Panc1 (cell line): ENCODE results near the gene MAGEB10.

ENCODE experiments used
- POLR2AphosphoS5 ChIP-seq: IDR thresholded peaks from 2 replicates; pipeline ENCODE4 v1.6.1; 2012; ENCODE audit warnings: mild to moderate bottlenecking, low read depth, low read length, moderate library complexity
- TF ChIP-seq, protein P1 (sequence below): fragments of 450-650 bp; IDR thresholded peaks from 2 replicates; pipeline ENCODE4 v1.5.1; 2017; ENCODE audit warnings: mild to moderate bottlenecking

DNA sequence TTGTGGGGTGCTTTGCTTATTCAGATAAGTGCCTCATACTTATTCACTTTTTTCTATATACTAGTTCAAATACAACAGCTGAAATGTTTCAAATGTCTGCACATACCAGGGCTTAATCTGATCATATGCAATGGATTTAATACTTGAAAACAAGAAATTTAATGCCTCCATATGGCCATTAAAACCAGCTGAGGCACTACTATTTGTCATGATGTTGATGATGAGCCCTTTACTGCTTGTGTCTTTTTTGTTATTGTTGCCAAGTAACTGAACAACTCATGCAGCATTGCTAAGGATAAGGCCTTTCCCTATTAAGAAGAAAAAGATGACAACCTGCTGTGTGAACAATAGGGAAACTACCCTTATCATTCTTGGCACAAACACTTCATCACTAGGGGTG, 52.5 kb downstream of the MAGEB10 start:
- TF ChIP-seq, protein P1, sequence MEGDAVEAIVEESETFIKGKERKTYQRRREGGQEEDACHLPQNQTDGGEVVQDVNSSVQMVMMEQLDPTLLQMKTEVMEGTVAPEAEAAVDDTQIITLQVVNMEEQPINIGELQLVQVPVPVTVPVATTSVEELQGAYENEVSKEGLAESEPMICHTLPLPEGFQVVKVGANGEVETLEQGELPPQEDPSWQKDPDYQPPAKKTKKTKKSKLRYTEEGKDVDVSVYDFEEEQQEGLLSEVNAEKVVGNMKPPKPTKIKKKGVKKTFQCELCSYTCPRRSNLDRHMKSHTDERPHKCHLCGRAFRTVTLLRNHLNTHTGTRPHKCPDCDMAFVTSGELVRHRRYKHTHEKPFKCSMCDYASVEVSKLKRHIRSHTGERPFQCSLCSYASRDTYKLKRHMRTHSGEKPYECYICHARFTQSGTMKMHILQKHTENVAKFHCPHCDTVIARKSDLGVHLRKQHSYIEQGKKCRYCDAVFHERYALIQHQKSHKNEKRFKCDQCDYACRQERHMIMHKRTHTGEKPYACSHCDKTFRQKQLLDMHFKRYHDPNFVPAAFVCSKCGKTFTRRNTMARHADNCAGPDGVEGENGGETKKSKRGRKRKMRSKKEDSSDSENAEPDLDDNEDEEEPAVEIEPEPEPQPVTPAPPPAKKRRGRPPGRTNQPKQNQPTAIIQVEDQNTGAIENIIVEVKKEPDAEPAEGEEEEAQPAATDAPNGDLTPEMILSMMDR, result no peak
- TF ChIP-seq POLR2AphosphoS5, result no peak
